Hematopoietic multipotent progenitor cell treated with erythropoietin and hydrocortisone succinate and interleukin-3 and kit ligand, for 17 days (in vitro differentiated cells): Measurements from ENCODE around the gene NCAPH2.

Experiments
- DNase-seq: peaks from one replicate; pipeline ENCODE4 v3.0.0-alpha.2; 2015; ENCODE audit warnings: low spot score

Gene NCAPH2

GRCh38 chr22:50574383-50574755 lies 66.3 kb downstream of the NCAPH2 start:
- no peak for DNase-seq
